GM10248 (cell line): ENCODE data around the gene RIF1.
"Not testable (repeated sequence)": the region's sequence is repeated elsewhere in the genome, so short reads cannot be mapped to it uniquely, and the experiment has no call there.

Experiments used
- CTCF ChIA-PET: fragments of 300-600 bp; sonication (Branson Sonifier 250); formaldehyde crosslinking; extraction: SDS; loops from one replicate; lab custom pipeline; 2021; ENCODE audit warnings: antibody characterized with exemption; lab: Yijun Ruan, JAX
- POLR2A ChIA-PET: fragments of 350-650 bp; sonication (Branson Sonifier 250); formaldehyde crosslinking; extraction: SDS; loops from one replicate; lab custom pipeline; 2020; ENCODE audit warnings: antibody characterized with exemption; lab: Yijun Ruan, JAX
- DNase-seq: peaks from one replicate; pipeline ENCODE4 v3.0.0; 2012; ENCODE audit errors: extremely low spot score
- CTCF ChIP-seq: IDR thresholded peaks from 2 replicates; pipeline ENCODE4 v1.5.1; 2012; ENCODE audit warnings: mild to moderate bottlenecking, low read depth; ENCODE audit errors: extremely low read depth, missing control alignments, control extremely low read depth

RIF1 gene

GRCh38 chr2:151408788-151409600 is 708 bp upstream of the RIF1 start:
- TF ChIP-seq CTCF: no peak
- POLR2A ChIA-PET: no interaction called here
- no peak for DNase-seq
- CTCF ChIA-PET: interaction anchor here (0.7 to 1.4 kb wide), 7 partner anchors 13 to 125 kb away, joined by 3 to 4 read pairs (median 3); no protein-coding TSS in a partner anchor

GRCh38 chr2:151410485-151410834 is 758 bp downstream of the RIF1 start:
- TF ChIP-seq CTCF: no peak
- CTCF ChIA-PET: interaction anchor here (0.6 to 1.2 kb wide), 4 partner anchors 17 to 1201 kb away, joined by 3 read pairs; no protein-coding TSS in a partner anchor
- POLR2A ChIA-PET: interaction anchor here (0.7 kb wide), 1 partner anchor 148 kb away, joined by 3 read pairs; no protein-coding TSS in a partner anchor
- DNase-seq: peak; percentile 51

GRCh38 chr2:151417650-151418049 is 7.9 kb downstream of the RIF1 start:
- TF ChIP-seq CTCF: no peak
- ChIA-PET POLR2A (no interaction called here), CTCF (interaction anchor here (1.1 to 6.2 kb wide), 3 partner anchors 13 to 608 kb away, joined by 3 to 49 read pairs (median 4); no protein-coding TSS in a partner anchor)
- no peak for DNase-seq

GRCh38 chr2:151421681-151422080 is 12.0 kb downstream of the RIF1 start:
- DNase-seq, POLR2A ChIA-PET: not testable (repeated sequence)
- CTCF ChIA-PET: interaction anchor here (0.9 to 6.2 kb wide), 4 partner anchors 8 to 21 kb away, joined by 3 to 49 read pairs (median 8); partner anchors contain the start of gene RIF1

GRCh38 chr2:151422917-151423439 is 13.3 kb downstream of the RIF1 start:
- peak; percentile 40 for DNase-seq
- CTCF ChIA-PET: interaction anchor here (2.3 to 6.2 kb wide), 2 partner anchors 10 to 15 kb away, joined by 12 to 49 read pairs; no protein-coding TSS in a partner anchor
- TF ChIP-seq CTCF: no peak
- POLR2A ChIA-PET: no interaction called here

GRCh38 chr2:151423760-151424159 is 14.1 kb downstream of the RIF1 start:
- CTCF ChIA-PET: interaction anchor here (2.3 to 6.2 kb wide), 2 partner anchors 10 to 14 kb away, joined by 12 to 49 read pairs; no protein-coding TSS in a partner anchor

More at GRCh38 chr2:151423760-151424159, 14.1 kb downstream of the RIF1 start:
- TF ChIP-seq CTCF: no peak
- POLR2A ChIA-PET: no interaction called here
- DNase-seq: no peak
